ENCODE measurements around the gene NFE2.
"Not testable (repeated sequence)": the region's sequence is repeated elsewhere in the genome, so short reads cannot be mapped to it uniquely, and the experiment has no call there.

NFE2 gene

DNA sequence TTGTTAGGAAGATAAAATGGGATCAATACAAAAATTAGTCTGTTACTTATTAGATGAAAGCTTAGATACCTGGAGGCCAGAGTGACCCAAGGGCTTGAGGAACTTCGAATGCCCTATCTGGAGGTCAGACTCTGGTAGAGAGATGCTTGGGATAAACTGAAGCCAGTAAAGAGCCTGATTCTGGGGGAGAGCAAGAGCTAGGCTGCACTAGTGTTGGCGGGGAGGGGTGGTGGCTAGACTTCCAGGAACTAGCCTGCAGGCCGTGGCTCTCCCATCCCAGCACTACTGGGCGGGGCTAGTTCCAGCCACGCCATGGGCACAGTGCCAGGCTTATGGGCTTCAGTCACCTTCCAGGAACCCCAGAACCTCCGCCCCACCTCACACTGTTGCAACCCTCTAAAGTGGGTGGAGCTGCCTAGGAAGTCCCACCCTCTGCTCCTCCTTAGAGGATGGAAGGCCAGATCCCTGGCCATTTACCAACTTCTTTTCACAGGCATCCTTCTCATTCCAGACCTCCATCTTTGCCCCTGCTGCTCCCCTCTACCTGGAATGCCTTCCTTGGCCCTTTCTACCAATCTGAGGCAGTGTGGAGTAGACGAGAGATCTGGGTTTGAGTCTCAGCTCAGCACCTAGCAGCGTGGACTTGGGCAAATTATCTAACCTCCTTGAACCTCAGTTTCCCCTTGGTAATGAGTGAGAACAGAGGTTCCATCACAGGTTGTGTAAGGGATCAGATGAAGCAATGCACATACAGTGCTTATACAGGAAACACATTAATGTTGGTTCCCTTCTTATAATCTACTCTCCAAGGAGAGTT, 6.3 kb upstream of the NFE2 start:
- DNase-seq (ENCODE audit: low read depth in 3 of 3), result no peak

DNA sequence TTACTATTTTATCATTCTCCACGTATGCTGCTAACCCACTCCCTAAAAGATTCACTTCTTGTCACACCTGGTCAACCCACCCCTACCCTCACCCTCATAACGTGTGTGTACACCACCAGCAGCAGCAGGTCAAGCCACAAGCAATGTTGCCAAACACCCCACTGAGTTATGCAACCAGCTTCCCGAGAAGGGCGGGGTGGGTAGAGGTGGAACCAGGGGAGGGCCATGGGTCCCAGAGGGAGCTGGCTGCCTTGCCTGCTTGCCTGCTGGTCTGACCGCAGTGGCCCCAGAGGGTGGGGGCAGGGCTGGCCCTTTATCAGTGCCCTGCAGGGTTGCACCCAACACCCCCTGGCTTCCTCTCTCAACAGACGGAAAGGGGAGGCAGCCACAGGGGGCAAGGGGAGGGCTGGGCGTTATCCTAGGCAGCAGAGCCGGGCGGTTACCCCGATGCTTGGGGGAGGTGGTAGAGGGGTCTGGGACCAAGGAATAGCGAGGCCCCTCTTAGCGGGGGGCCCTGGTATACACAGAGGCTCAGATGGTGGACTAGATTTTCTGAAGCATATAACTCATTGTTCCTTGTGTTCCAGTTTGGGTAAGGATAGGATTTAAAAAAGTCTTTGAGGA, 3.5 kb upstream of the NFE2 start:
- DNase-seq (ENCODE audit: low read depth in 3 of 3), result no peak

DNA sequence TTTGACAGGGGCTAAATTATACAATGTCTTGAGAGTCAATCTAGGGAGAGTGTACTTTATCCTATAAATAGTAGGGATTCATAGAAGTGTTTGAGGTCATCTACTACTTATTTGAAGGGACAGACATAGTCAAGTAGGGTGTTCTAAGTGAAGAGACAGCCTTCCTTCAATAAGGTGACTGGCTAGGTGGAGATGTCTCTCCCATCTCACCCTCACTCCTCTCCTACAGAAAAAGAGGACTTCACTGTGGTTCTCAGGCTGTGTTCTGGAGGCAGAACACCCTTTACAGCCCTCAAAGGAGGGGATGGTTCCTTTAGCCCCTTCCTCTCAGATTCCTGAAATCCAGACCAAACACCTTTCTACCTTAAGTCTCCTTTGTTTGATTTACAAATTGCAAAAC, 2.8 kb upstream of the NFE2 start:
- DNase-seq (ENCODE audit: low read depth in 3 of 3), result no peak

DNA sequence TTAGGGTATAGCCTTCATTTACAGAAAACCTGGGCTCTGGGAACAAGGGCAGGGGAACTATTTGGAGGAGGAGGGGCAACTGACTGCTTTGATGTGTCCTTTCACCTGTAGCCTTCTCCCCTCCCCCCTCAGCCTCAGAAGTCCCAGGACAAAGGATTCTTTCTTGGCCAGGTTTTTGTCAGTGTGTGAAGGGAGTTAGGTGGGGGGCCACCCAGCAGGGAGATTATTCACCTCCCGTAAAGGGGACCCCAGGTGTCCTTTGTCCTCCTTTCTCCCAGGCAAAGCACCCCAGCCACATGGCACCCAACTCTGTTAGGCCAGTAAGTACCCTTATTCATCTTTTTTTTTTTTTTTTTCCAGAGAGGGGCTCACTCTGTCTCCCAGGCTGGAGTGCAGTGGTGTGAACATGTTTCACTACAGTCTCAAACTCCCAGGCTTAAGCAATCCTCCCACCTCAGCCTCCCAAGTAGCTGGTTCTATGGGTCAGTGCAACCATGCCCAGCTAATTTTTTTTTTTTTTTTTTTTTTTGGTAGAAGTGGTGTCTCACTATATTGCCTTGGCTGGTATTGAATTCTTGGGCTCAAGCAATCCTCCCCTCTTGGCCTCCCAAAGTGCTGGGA, 723 bp upstream of the NFE2 start:
- DNase-seq (ENCODE audit: low read depth in 3 of 3), result no peak

DNA sequence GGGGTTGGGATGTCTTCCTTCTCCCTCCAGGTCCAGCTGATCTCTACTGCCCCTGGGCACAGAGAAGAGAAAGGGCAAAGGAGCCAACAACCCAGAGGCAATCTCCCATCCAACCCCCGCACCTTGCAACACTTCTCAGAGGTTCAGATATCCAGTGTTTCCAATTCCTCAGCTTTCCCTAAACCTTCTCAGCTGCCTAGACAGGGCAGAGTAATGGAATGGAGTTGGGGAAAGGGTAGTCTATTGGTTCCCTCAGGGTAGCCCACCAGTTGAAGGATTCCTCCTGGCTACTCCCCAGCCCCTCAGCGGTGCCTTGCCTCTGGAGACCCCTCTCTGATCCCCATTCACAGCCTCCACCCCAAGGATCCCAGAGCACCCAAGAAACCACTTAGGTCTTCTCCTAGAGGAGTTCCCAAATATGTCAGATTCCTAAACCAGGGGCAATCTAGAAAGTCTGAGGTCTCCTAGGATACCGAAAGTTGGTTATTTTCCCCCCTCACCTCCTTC, 537 bp downstream of the NFE2 start:
- DNase-seq (ENCODE audit: low read depth in 3 of 3), result no peak

DNA sequence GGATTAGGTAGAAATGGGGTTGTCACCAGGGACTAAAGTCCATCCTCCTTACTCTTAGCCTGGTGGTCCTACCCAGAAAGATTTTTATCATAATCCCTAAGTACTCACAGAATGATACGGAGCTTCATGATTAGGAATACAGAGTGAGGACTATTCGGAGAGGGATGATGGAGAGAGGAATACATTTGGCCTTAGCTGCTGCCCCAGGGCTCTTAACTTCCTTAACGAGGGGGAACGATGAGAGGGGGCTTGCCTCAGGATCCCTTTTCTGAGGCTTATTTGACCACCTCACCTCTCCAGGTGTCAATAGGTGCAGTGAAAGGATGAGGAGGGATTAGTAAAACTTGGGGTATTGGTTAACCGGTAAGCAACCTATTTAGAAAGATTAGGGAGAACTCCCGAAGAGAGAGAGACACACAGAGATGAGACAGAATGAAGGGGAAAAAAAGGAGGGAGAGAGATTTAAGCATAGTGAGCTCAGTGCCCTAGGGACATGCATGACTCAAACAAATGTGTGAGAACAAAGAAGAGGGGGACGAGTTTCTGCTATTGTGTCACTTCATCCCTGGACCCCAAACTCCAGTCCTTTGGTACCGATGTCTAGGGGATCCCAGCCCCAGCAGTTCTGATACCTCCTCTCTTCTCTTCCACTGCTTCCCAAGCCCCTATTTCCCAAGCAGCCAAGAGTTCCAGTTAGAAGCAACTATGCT, 1.1 kb downstream of the NFE2 start:
- no peak for DNase-seq (ENCODE audit: low read depth in 3 of 3)

DNA sequence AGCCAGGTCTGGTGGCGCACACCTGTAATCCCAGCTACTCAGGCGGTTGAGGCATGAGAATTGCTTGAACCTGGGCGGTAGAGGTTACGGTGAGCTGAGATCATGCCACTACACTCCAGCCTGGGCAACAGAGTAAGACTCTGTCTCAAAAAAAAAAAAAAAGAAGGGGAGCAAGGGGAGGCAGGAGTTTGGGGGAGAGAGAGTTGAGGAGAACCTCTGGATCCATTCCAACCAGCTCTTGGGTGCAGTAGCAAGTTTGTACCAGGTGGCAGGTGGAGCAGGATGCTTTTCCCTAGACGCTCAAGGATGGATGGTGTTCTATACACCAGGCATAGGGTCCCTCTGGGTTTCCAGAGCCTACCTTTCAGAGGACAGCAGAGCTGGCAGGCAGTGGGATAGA, 1.9 kb downstream of the NFE2 start:
- DNase-seq (ENCODE audit: low read depth in 3 of 3), result no peak

DNA sequence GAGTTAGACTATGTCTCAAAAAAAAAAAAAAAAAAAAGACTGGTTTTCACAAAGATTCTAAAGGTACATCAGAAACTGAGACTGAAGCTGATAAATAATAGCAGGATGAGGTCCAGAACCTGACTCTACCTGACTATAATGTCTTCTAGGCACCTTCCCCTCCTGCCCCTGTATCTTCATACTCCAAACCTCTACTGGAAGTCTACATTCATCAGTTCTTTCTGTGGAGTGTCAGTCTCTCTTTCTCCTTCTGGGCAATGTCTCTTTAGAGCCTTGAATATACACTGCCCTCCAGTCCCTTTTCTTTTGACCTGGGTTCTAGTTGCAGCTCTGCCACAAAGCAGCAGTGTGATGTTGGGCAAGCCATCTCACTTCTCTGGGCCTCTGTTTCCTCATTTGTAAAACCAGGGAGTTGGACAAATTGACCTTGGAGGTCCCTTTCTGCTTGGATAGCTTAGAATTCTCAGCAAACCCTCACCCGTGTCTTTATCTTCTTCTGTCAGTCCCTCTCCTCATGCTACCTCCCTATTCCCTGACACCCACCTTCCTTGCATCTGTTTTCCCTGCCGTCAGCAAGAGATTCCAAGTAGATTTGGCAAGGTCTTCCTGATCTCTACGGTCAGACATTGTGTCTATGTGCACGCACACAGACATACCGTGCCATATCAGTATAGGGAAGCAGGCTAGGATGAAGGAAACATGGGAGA, 4.3 kb downstream of the NFE2 start:
- no peak for DNase-seq (ENCODE audit: low read depth in 3 of 3)

DNA sequence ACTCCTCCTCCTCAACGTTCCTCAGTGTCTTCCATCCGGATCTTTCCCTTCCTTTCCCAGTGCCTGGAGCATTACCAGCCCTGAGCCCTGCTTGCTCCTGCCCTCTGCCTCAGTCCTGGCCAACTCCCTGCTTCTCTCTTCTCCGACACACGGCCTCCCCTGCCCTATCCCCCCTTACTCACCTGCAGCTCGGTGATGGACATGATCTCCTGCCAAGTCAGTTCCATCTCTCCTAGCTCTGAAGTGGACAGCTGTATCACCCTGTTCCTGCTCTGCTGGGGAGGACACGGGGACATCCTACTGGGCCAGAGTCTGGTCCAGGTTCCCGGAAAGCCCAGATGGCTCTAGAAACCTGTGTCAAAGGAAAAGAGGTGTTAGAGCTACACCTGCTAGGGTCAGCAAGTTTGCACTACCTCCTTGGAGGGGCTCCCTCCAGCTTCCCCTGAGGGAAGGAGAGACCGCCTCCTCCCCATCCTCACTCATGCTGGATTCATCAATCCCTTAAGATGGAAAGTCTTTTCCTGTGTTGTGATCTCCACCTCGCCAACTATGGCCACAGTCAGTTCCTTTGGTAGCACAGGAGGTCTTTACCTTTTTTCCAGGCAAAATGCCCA, 5.8 kb downstream of the NFE2 start:
- DNase-seq (ENCODE audit: low read depth in 3 of 3), result no peak

DNA sequence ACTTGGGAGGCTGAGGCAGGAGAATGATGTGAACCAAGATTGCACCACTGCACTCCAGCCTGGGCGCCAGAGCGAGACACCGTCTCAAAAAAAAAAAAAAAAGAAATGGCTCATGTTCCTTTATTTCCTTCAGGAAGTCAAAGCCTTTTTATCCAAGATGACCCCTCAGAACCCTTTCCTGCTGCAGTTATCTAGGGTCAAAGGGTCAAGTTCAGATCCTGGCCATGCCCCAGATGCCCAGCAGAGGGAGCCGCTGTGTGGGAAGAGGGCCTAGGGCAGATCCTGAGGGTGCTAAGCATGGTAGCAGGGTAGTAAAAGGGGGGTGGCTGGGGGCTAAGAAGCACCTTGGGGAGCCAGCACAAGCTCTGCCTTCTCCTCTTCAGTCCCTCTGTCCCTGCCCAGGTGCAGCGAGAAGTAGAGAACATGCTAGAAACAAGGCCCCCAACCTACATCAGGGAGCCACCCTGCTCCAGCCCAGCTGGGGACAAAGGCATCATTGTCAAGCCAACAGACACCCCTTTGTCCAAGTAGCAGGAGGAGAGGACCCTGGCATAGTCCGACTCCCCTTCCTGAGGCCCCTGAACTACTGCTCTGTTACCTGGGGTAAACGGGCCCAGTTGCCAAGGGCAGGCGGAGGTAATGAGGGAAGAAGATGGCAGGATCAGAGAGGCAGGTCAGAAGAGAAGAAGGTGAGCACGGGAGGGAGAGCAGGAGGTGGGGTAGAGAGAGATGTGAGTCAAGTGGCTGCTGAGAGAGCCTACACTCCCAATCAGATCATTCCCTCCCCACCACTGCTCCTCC, 6.5 kb downstream of the NFE2 start:
- DNase-seq (ENCODE audit: low read depth in 3 of 3), result peak in 2 of 3 experiments; percentile 25 to 30

DNA sequence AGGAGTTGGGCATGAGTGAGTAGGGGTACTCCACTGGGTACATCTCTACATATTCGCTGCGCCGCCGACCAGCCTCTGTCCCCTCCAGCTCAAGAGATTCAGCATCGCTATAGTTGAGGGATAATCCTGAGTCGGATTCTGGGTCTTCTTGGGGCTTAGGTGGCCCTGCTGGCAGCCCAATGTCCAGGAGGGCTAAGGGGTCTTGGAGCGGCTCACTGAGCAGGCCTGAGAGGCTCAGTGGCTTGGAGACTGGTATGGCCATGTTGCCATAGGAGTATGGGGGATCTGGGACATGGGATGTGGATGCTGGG, 7.9 kb downstream of the NFE2 start:
- no peak for DNase-seq (ENCODE audit: low read depth in 3 of 3)

DNA sequence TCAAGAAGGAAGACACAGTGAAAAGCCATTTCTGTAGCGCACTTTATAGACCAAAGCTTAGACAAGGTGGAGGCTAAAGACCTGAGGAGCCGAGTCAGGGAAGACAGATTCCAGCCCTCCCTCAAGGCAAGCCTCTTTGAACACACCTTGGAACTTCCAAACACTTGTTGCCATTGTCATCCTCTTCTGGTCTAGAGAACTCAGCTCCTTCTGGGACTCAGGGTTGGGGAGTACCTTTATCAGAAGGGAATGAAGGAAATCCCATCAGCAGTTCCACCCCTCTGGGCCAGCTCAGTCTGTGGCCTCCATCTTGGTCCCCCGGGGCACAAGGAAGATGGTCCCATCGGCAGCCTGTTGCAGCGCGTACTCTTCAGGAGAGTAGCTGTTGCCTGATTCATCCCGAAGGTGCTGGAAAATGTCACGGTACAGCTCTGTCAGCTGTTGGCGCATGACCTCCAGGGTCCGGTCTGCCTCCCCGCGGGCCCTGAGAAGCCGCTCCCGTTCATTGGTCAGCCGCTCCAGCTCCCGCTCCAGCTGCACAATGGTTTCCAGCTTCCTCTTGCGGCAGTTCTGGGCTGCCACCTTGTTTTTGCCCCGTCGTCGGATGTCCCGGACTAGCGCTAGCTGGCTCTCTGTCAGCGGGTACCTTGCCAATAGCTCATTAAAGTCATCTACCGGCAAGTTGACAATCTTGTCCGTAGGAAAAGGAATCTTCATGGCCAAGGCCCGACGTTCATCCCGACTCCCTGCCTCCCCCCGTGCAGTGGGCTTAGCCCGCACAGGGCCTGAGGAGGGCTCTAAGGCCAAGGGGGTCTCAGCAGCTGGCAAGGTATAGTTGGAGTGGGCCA, 8.5 kb downstream of the NFE2 start:
- DNase-seq (ENCODE audit: low read depth in 3 of 3), result no peak

DNA sequence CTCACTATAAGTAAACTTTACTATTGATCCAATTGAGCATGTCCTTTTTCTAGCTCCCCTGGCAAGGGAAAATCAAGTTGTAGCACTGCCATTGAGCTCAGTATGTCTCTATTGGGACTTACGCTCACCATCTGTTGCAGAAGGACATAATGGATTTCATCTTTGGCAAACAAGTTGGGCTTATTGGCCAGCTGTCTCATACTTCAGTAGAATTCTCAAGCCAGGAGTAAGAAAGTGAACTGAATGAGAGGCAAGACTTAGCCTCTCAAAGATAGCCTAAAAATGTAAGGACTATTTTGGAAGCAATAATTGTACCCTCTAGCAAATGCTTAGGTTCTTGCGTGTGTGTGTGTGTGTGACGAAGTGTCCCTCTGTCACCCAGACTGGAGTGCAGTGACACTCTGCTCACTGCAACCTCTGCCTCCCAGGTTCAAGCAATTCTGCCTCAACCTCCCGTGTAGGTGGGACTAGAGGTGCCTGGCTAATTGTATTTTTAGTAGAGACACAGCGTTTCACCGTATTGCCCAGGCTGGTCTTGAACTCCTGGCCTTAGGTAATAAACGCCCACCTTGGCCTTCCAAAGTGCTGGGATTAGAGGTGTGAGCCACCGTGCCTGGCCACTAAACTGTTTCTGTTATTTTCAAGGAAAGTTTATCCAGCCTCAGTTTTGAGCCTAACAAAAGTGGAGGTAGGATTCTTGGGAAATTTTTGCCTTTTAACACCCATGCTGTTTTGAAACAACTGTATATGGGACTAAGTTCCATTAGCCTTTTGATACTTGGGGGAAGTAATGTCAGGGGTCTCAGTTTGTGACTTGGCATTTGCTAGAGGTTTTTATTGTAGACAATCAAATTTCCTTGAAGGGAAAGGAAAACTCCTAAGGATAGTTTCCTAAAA, 13.3 kb downstream of the NFE2 start:
- no peak for DNase-seq (ENCODE audit: low read depth in 3 of 3)

DNA sequence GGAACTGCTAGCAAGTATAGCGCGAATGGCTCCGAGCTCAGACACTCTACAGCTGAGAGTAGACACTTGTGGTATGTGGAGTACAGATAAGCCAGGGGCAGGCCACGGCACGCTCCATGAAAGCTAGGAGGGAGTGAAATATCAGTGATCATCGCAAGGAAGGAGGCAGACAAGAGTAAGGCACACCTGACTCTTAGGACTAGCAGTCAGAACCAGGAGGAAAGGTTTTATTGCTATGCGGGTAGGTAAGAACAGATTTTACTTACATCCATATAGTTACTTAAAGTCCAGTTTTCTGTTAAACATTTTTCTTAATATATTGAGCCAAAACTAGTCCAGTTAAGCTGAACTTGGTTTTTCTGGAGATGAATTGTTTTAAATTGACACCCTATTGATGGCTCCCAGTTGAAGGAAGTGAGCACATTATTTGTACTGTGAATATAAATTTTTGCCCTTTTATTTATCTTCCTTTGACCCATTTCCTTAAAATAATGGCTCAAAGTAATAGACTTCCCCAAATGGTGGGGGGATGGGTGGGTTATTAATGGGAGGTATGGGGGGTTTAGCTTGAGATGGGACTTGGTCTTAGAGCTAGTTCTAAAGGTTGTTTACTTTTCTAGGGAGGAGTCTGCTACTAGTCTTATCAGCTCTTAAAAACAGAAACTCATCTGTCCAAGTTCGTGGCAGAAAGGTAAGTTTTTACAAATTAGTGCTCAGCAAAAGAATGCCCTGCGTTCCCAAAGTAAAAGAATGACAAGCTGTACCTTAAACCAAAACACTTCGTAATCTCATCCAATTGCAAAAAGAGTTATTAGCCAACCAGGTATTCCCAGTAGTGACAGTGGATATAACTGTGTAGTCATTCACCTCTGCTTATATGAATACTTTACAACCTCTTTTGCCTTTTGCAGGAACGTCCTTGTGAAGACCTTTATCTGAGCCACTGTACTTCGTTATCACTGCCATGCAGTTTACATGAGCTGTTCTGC, 14.5 kb downstream of the NFE2 start:
- DNase-seq (ENCODE audit: low read depth in 3 of 3), result no peak

DNA sequence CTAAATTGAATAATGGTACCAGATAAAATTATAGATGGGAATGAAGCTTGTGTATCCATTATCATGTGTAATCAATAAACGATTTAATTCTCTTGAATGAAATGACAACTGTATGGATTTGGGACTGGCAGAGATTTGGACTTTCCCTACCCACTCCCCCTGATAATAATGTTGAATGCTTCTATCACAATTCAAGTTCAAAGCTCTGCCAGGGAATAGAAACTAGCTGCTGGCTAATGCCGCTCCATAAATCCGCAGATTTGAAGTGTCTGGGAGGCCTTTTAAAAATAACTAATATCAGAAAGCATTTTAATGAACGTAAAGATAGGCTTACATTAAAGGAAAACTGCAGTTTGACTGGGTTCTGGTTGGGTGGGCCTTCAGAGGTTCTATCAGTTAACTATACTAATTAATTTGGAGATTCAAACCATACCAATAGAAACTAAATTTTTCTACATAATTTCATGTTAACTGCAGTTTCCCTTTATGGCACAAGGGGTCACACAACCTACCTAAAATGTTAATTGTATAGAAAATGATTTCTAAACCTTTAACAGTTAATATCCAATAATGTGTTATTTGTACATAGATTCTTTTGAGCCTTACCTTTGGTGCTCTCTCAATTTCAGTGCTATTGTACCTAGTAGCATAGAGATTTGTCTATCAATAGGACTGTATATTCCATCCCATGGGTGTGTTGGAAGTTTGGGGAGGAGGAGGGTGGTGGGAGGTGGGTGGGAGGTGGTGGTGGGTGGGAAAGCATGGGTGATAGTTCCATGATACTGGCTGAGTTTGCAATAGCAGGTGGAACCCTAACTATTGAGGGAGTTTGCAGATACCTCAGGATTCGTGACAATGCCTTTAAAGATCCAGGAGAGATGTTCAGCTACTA, 15.4 kb downstream of the NFE2 start:
- no peak for DNase-seq (ENCODE audit: low read depth in 3 of 3)

DNA sequence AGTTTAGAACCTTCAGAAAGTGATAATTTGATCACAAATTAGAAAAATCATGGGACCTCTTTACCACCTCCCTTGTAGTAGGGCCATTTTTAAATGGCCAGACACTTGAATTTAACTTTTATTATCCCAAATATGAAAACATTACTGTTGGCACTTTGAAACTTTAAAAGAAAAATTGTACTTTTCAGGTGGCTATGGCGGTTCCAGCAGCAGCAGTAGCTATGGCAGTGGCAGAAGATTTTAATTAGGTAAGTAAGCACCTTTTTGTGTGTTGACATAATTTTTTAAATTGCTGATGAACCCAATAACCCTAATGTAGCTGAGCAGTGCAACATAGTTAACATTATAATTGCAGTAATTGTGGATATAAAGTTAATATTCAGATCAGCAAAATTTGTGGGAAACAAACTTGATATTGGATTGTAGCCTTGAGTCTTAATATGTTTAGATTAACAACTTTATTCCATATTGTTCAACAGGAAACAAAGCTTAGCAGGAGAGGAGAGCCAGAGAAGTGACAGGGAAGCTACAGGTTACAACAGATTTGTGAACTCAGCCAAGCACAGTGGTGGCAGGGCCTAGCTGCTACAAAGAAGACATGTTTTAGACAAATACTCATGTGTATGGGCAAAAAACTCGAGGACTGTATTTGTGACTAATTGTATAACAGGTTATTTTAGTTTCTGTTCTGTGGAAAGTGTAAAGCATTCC, 16.6 kb downstream of the NFE2 start:
- DNase-seq (ENCODE audit: low read depth in 3 of 3), result not testable (repeated sequence)
